BJ (cell line): ENCODE measurements around the gene GRAMD1B. TPM values are rescaled to one million over a fixed set of nuclear protein-coding genes. Genes with fewer than 3 reads are reported as not detected.

Experiments
- CTCF ChIA-PET: fragments of 350-600 bp; formaldehyde crosslinking; extraction: SDS; loops from one replicate; lab custom pipeline; 2021; ENCODE audit warnings: antibody characterized with exemption, inconsistent platforms; lab: Yijun Ruan, JAX
- POLR2A ChIA-PET: fragments of 300-600 bp; sonication (Branson Sonifier 250); formaldehyde crosslinking; extraction: SDS; loops from one replicate; lab custom pipeline; 2021; ENCODE audit warnings: antibody characterized with exemption; lab: Charles Lee
- DNase-seq: peaks from one replicate; pipeline ENCODE4 v3.0.0-alpha.2; 2011; ENCODE audit warnings: low read depth
- H3K27me3 ChIP-seq: 2 replicates; pipeline ENCODE4 v1.6.0; 2011; ENCODE audit warnings: low read length; ENCODE audit not compliant: control insufficient read depth, insufficient read depth
- H3K36me3 ChIP-seq: 2 replicates; pipeline ENCODE4 v1.5.1; 2011; ENCODE audit warnings: low read length; ENCODE audit not compliant: control insufficient read depth, insufficient read depth
- H3K4me3 ChIP-seq: 2 replicates; pipeline ENCODE4 v1.5.1; 2011; ENCODE audit warnings: low read depth, mild to moderate bottlenecking, control low read depth, low read length
- polyA minus RNA-seq: library from RNA; depleted of rRNA, polyadenylated mRNA; stranded (reverse); fragments of >200 nt; gene quantifications from 2 replicates; pipeline ENCODE4 v1.2.3, GENCODE V29; 2011; rRNA and poly(A)+ RNA removed
- polyA plus RNA-seq: library from polyadenylated mRNA; depleted of rRNA; stranded (reverse); fragments of >200 nt; gene quantifications from 2 replicates; pipeline ENCODE4 v1.2.3, GENCODE V29; 2011; rRNA removed
- TF ChIP-seq, protein P1 (sequence below): IDR thresholded peaks from 2 replicates; pipeline ENCODE4 v1.5.1; 2011; ENCODE audit warnings: low read depth, mild to moderate bottlenecking, control low read depth, inconsistent platforms, low read length, moderate library complexity; ENCODE audit not compliant: insufficient read depth

GRAMD1B gene
- polyA plus RNA-seq (8.7 and 11.7 TPM in 2 replicates), polyA minus RNA-seq (9.3 and 12.1 TPM in 2 replicates)

DNA sequence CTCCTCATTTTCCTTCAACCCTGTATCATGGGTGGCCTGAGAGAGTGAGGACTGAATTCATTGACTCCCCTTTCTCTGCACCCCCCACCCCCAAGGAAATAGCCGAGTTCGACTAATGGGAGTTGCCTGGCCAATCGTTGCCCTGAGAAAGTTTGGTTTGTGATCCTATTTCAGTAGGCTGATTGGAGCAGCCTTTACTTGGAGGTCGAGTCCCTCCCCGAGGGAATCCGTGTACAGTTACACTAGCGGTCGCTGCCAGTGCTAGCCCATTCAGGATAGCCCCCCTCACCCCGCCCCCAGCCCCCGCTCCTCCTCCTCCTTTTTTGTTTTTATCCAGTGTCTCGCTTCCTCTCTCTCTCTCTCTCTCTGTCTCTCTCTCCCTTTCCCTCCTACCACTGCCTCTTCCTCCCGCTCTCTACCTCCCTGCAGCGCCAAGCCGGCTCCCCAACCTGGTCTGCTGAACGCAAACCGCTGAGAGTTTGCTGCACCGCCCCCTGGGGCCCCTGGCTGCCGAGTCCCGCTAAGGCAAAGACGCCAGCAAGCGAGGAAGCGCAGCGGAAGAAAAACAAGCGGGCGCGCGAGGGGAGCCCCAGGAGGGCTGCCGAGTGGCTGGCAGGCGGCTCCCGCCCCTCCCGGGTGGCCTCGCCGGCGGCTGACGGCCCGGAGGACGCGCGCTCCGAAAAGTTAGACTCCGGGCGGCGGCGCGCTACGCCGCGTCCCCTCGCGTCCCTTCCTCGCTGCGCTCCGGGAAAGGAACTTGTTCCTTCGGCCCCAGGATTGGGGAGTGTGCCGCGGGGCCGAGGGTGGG is at the start of gene GRAMD1B:
Gene GRAMD1B, plus strand, starts transcription at position 357 of the 808 bp plus-strand sequence. CDS start 524 bp downstream, outside the sequence.
- Histone ChIP-seq H3K4me3 (peak within 1 kb of the TSS; percentile 82), H3K36me3 (no peaks in the 10 kb centered on the region), H3K27me3 (no peaks in the 10 kb centered on the region)
- peak; percentile 70 for DNase-seq
- ChIA-PET CTCF (interaction anchor here (0.6 to 1.6 kb wide), 4 partner anchors 9 to 45 kb away, joined by 3 to 7 read pairs (median 3); no protein-coding TSS in a partner anchor), POLR2A (no interaction called here)
- TF ChIP-seq, protein P1, sequence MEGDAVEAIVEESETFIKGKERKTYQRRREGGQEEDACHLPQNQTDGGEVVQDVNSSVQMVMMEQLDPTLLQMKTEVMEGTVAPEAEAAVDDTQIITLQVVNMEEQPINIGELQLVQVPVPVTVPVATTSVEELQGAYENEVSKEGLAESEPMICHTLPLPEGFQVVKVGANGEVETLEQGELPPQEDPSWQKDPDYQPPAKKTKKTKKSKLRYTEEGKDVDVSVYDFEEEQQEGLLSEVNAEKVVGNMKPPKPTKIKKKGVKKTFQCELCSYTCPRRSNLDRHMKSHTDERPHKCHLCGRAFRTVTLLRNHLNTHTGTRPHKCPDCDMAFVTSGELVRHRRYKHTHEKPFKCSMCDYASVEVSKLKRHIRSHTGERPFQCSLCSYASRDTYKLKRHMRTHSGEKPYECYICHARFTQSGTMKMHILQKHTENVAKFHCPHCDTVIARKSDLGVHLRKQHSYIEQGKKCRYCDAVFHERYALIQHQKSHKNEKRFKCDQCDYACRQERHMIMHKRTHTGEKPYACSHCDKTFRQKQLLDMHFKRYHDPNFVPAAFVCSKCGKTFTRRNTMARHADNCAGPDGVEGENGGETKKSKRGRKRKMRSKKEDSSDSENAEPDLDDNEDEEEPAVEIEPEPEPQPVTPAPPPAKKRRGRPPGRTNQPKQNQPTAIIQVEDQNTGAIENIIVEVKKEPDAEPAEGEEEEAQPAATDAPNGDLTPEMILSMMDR: 0 out of 2 replicates have a peak, but pooled peaks have one; percentile 3

DNA sequence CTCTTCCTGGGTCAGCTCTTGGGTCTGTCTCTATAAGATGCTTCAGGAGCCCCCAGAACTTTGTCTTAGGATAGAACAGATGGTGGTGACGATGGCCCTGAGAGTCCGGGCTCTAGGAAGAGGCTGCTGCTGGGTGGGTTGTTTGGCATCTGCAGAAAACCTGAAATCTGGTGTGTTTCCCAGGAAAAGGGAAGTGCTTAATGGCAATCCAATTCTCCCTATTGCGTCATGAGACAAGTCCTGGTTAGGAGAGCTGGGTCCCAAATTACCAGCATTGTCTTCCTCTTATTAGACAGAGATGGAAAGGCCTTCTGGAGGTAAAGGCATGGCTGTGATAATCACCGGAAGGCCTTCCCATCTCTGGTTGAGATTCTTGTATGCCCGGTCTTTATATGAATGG is 48.9 kb upstream of the GRAMD1B start:
- peaks cover 17% of the 10 kb centered on the region for H3K27me3 ChIP-seq
- CTCF ChIA-PET: interaction anchor here (1.5 kb wide), 2 partner anchors 9 to 26 kb away, joined by 3 read pairs; no protein-coding TSS in a partner anchor
- POLR2A ChIA-PET: no interaction called here
- no peak overlapping the region for H3K4me3 ChIP-seq
- H3K36me3 ChIP-seq: no peaks in the 10 kb centered on the region
- DNase-seq: no peak
- TF ChIP-seq, protein P1: no peak

DNA sequence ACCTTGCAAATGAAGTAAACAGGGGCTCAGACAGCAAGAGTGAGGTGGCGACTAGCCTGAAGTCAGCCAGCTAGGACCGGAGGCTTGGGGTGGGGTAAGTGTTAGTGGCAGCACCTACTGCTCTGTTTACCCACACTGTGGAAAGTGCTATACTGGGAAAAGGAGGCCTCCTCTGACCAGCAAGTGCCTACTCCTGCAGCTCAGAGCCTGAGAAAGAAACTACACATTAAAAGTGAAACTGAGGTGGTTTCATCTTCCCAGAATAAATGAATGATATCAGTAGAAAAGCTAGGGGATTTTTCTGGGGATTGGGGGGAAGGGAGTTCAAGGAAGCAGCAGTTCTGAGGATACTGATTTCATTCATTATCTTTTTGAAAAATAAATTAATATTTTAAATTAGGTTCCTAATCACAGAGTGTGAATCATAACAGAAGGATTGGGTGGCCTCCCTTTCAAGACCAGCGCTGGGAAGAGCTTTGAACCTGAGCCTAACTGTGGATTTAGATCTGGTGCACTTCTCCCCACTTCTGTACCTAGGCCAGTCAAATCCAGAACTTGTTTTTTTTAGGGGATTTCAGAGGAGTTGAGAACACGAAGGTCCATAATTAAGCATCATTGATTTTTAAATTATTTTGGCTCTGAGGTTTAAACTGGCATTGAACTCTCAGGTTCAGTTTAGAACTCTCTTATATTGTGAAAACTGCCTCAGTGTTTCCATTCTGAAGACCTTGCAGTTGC is 48.1 kb upstream of the GRAMD1B start:
- POLR2A ChIA-PET: no interaction called here
- CTCF ChIA-PET: interaction anchor here (0.8 to 1.5 kb wide), 2 partner anchors 21 to 26 kb away, joined by 3 read pairs; no protein-coding TSS in a partner anchor
- Histone ChIP-seq H3K27me3 (peaks cover 17% of the 10 kb centered on the region), H3K4me3 (no peak overlapping the region), H3K36me3 (no peaks in the 10 kb centered on the region)
- TF ChIP-seq, protein P1: no peak
- DNase-seq: no peak

DNA sequence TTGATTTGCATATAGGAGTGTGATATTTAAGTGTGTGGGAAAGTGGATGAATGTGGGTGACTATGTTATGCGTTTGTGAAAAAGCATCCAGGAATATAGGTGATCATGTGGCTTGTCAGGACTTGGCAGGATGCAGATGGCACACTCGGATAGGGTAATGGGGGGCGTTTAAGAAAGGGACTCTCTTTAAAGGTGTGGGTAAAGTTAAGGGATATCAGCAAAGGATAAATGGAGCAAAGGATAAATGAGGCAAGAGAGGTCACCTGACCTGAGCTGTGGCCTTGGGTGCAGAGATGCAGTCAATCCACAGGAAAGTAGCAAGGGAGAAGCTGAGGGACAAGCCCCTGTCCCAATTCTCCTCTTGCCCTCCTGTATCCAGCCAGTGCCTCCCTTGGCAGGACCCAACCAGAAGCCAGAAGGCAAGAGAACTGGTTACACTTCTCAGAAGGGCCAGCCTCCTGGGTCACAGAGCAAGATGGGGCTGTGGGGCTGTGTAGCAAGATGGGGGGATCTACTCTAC is 47.5 kb upstream of the GRAMD1B start:
- CTCF ChIA-PET: no interaction called here
- TF ChIP-seq, protein P1: no peak

More for the DNA sequence above, 47.5 kb upstream of the GRAMD1B start:
- Histone ChIP-seq H3K4me3 (no peak overlapping the region), H3K36me3 (no peaks in the 10 kb centered on the region), H3K27me3 (peaks cover 13% of the 10 kb centered on the region)
- POLR2A ChIA-PET: no interaction called here
- DNase-seq: no peak
